Thyroid gland (tissue), 4 donors: ENCODE measurements around the gene PHIP.

Experiments used
- POLR2A ChIP-seq, 2 donors: fragments of 450-650 bp; IDR thresholded peaks; one replicate each; pipeline ENCODE4 v1.6.1; 2017; ENCODE audit warnings: antibody characterized with exemption in 2 of 2, mild to moderate bottlenecking in 2 of 2, moderate library complexity in 1 of 2
- TF ChIP-seq, protein P1 (sequence below), 6 experiments: fragments of 200-600 bp in 3 of 6; fragments of 450-650 bp in 3 of 6; sonication (generic) in 3 of 6; IDR thresholded peaks; one replicate each; pipeline ENCODE4 v1.5.1; 2016 to 2019; ENCODE audit warnings: antibody characterized with exemption in 6 of 6, mild to moderate bottlenecking in 2 of 6, inconsistent platforms in 1 of 6, moderate library complexity in 1 of 6

GRCh38 chr6:78989191-78989590, 88.9 kb downstream of the PHIP start:
- TF ChIP-seq, protein P1, sequence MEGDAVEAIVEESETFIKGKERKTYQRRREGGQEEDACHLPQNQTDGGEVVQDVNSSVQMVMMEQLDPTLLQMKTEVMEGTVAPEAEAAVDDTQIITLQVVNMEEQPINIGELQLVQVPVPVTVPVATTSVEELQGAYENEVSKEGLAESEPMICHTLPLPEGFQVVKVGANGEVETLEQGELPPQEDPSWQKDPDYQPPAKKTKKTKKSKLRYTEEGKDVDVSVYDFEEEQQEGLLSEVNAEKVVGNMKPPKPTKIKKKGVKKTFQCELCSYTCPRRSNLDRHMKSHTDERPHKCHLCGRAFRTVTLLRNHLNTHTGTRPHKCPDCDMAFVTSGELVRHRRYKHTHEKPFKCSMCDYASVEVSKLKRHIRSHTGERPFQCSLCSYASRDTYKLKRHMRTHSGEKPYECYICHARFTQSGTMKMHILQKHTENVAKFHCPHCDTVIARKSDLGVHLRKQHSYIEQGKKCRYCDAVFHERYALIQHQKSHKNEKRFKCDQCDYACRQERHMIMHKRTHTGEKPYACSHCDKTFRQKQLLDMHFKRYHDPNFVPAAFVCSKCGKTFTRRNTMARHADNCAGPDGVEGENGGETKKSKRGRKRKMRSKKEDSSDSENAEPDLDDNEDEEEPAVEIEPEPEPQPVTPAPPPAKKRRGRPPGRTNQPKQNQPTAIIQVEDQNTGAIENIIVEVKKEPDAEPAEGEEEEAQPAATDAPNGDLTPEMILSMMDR (IDR thresholded peaks at IDR 0.05), result no peak
- TF ChIP-seq POLR2A (IDR thresholded peaks at IDR 0.05), result no peak
